Activated CD8-positive, alpha-beta memory T cell treated with anti-CD3 and anti-CD28 coated beads, Interleukin-2, amount 50 U/mL, for 1 hour (primary cell): ENCODE measurements around the gene MYH11.
"Not testable (repeated sequence)": the region's sequence is repeated elsewhere in the genome, so short reads cannot be mapped to it uniquely, and the experiment has no call there.

Experiments used
- DNase-seq: peaks from one replicate; pipeline ENCODE4 v3.0.0-alpha.2; 2020; ENCODE audit errors: extremely low read depth

MYH11 gene

DNA sequence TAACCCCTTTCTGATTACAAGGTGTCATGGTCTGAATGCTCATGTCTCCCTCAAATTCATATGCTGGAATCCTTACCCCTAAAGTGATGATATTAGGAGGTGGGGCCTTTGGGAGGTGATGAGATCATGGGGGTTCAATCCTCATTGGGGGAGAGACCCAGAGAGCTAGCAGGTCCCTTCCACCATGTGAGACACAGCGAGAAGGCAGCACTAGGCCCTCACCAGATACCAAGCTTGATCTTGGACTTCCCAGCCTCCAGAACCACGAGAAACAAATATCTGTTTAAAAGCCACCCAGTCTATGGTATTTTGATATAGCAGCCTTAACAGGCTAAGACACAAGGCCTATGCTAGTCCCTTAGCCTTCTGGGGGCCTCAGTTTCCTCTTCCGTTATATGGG, 45.9 kb downstream of the MYH11 start:
- no peak for DNase-seq

- no peak for DNase-seq
These were observed 46.4 kb downstream of the MYH11 start for GRCh38 chr16:15810411-15810810.

DNA sequence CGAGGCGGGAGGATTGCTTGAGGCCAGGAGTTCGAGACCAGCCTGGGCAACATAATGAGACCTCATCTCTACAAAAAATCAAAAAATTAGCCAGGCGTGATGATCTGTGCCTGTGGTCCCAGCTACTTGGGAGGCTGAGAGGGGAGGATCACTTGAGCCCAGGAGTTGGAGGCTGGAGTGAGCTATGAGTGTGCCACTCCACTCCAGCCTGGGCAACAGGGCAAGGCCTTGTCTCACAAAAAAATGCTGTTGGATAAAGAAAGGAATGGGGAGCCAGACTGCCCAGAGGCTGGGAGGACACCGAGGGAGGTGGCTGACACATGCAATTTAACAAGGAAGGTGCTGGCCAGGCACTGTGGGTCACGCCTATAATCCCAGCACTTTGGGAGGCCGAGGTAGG, 47.5 kb downstream of the MYH11 start:
- not testable (repeated sequence) for DNase-seq

- DNase-seq = no peak
These were observed 48.8 kb downstream of the MYH11 start for GRCh38 chr16:15808071-15808470.

GRCh38 chr16:15807603-15808009, 49.2 kb downstream of the MYH11 start:
- no peak for DNase-seq

GRCh38 chr16:15803618-15804017, 53.2 kb downstream of the MYH11 start:
- no peak for DNase-seq

GRCh38 chr16:15799851-15800495, 56.9 kb downstream of the MYH11 start:
- no peak for DNase-seq

DNA sequence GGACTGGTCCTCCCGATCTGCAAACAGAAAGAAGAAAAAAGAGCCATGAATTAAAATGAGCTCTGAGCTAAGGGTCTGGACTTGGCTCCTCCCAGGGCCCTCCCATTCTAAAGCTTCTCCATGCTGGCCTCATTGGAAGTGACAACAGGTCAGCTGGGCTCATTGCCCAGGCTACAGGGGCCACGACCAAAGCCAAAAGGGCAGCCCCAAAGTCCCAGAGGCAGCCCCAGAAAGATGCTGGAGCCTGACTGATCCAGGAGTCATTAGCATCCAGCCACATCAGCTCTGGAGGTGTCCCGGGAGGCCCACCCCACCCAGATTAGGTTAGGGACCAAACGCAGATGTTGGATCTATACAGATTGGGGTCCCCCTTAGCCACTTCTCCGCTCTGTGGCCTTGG, 58.2 kb downstream of the MYH11 start:
- no peak for DNase-seq

DNA sequence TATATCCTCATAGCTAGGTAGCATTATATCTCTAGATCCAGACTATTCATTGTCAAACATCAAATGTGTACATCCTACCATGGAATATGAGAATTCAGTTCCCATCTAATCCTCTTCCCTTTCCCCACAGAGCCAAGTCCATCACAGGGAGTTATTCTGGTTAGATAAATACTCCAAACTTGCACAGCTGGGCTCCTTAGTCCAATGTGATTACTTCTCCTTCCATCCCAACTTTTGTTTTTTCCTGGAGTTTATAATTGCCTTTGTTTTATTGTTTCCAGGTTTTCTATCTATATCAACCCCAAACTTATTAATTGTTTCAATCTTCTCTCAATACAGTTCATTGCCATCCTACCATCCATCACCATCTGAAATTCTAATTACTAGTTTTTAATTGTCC, 59.9 kb downstream of the MYH11 start:
- DNase-seq = no peak

DNA sequence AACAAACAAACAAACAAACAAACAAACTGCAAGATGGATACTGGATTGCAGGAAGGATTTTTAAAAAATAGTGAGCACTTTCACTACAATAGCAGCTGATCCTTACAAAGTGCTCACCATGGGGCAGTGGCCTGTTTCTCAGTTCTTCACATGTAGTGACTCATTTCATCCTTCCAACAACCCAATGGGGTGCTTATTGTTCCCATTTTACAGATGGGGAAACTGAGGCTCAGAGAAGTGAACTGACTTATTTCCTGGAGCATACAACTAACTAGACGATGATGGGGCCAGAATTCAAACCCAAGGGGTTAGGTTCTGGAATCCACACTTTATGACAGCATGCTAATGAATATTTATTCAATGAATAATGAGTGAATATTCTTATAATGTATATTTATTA, 61.2 kb downstream of the MYH11 start:
- no peak for DNase-seq

DNA sequence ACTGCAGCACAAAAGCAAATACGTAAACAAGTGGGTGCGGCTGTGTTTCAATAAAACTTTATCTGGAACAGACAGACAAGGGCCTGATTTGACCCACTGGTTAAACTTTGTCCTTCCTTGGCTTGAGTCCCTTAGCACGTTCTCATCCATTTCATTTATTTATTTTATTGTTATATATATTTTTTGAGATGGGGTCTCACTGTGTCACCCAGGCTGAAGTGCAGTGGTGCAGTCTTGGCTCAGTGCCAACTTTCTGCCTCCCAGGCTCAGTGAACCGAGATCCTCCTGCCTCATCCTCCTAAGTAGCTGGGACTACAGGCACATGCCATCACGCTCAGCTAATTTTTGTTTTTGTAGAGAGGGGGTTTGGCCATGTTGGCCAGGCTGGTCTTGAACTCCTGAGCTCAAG, 64.3 kb downstream of the MYH11 start:
- DNase-seq = no peak

DNA sequence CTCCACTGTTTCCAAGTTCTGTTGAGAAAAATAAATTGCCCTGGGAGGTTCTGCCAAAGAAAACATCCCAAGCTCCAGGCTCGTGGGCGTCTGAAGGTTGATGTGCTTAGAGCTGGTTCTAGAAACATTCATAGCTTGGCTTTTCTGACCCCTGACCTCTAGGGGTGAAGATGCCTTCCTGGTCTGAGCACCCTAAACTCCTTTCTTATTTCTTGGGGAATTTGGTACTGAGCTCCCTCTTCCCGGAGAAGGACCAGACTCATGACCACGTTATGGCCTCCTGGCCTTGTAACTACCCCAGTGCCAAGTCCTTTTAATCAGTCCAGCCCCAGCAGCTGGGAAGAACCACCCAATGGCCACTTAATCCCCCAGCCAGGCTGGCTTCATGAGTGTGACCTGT, 66.4 kb downstream of the MYH11 start:
- no peak for DNase-seq

DNA sequence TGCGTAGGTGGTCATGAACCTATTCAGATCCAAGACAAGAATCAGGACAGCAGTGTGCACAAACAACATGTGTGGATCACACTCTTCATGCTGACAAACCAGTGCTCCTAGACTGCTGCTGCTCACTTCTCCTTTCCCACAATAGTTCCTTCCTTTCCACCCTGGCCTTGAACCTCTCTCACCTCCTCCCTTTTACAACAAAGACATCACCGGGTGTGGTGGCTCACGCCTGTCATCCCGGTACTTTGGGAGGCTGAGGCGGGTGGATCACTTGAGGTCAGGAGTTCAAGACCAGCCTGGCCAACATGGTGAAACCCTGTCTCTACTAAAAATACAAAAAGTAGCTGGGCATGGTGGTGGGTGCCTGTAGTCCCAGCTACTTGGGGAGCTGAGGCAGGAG, 67.0 kb downstream of the MYH11 start:
- DNase-seq = not testable (repeated sequence)

GRCh38 chr16:15788846-15789239, 68.0 kb downstream of the MYH11 start:
- no peak for DNase-seq

GRCh38 chr16:15786501-15786900, 70.3 kb downstream of the MYH11 start:
- no peak for DNase-seq

DNA sequence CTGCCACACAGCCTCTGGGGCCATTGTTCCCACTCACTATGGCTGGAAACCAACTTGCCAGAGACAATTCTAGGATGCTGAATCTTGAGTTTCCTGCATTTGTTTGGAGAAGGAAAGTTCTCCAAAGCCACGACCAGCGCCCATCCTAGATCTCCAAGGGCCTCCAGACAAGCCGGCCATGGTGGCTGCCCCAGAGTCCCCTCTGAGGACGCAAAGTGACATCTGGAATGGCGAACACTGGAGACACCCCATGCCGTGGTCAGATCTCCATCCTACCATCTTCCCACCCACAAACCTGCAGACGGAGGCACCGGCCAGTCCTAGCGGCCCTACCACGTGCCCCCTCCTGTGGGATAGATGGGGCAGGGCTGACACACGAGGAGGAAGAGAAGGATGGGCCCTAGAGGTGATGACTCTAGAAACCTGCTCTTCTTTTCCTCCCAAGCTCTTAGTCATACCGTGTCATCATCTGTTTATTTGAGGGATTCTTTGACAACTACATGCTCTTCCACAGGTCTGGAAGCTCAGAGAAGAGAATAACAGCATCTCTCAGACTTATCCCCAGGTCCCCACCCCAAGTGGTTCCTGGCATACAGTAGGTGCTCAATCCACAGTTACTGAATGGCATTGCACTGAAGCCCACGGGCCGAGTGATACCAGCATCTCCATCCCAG, 71.3 kb downstream of the MYH11 start:
- DNase-seq = no peak

GRCh38 chr16:15783985-15784384, 72.8 kb downstream of the MYH11 start:
- no peak for DNase-seq

DNA sequence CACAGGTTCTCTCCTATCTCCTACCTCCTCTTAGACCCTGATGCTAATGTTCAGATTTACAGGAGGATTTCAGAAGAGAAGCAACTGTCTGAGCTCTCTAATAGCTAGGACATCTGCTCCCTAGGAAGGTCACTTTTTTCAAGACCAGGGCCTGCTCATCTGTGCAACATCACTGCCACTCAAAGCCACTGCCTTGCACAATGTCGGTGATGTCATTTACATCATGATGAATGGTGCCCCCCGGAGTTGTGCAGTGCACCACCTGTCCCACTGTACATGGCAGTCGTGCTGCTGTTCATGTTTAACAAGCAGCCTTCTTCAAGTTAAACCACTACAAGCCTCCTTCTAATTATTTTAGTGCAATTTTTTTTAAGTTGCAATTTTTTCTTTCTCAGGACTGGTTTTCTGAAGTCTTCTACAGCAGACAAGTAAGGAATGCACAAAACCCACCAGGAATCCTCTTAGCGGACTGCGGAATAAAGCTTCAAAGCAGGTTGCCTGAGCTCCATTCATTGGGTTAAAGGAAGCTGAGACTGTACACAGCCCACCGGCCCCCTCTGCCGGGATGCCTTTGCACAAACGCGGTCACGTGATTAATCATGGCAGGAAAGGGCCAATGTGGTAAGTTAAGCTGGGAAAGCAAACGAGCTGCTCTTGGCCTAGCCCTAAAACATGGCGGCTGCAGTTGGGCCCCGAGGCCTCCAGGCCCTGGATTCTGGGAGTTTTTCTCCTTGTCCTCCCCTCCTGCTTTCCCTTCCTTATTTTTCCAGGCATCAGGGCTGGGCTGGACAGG, 74.1 kb downstream of the MYH11 start:
- no peak for DNase-seq

DNA sequence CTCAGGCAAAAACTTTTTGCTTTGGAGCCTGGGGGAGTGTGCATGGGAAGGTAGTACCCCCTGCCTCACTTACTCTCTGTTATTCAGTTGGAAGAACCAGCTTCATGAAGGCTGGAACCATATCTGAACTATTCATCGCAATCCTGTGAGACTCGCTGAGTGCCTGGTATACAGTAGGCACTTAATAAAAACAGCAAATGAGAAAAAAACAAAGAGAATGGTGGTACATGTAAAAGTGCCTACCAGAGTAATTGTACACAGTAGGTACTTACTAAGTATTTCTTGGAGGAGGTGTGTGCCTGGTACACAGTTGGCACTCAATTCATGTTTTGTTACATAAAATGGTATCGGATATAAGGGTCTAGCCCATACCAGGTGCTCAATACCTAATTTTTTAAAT, 75.2 kb downstream of the MYH11 start:
- no peak for DNase-seq

DNA sequence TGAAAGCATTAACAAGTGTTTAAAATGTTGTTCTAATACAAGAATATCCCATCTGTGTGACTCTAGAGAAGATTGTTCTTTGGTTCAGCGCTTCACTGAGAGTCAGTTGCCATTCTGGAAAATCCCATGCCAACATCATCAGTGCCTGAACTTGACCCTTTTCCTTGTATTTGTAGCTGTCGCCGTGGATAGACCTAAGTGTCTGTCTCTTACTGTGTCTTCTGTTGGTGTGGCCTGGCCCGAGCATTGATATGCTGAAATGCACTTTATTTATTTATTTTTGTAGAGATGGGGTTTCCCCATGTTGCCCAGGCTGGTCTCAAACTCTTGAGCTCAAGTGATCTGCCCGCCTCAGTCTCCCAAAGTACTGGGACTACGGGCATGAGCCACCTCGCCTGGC, 76.0 kb downstream of the MYH11 start:
- DNase-seq = no peak

- DNase-seq = no peak
These were observed 77.0 kb downstream of the MYH11 start for GRCh38 chr16:15779664-15780351.

DNA sequence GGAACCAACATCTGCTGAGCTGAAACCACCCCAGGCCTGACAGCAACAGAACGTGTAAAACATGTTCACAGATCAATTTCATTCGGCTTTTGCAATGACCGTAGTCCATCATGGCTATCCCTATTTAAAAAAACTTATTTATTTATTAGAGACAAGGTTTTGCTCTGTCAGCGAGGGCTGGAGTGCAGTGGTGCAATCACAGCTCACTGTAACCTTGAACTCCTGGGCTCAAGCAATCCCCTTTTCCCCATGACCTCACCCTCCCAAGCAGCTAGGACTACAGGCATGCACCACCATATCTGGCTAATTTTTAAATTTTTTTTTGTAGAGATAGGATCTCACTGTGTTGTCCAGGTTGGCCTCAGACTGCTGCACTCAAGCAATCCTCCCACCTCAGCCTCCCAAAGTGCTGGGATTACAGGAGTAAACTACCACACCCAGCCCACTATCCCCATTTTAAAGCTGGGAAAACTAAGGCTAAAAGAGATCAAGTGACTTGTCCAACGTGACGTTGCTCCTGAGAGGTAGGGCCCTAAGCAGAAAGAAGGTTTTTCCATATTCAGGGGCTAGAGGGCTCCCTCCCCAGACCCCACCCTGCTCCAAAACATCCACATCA, 77.7 kb downstream of the MYH11 start:
- no peak for DNase-seq
